Panc1 (cell line): ENCODE measurements around the gene PDE10A.

Source experiments
- CTCF ChIP-seq: fragments of 450-650 bp; IDR thresholded peaks from 2 replicates; pipeline ENCODE4 v1.5.1; 2017; ENCODE audit warnings: mild to moderate bottlenecking
- TCF7L2 ChIP-seq: IDR thresholded peaks from 2 replicates; pipeline ENCODE4 v1.6.1; 2011; ENCODE audit warnings: mild to moderate bottlenecking, low read depth, low read length, inconsistent platforms

DNA sequence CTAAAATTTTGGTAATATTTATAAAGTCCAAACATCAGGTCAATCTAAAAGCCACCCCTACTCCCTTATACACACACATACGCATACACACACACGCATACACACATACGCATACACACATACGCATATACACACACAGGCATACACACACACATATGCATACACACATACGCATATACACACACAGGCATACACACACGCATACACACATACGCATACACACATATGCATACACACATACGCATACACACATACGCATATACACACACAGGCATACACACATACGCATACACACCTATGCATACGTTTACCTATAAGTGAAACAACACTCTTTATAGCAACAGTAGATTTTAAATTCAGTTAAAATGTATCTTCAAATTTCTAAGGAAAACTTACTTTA is 240.8 kb downstream of the PDE10A start:
- TF ChIP-seq CTCF (no peak), TCF7L2 (no peak)
